EH (cell line): ENCODE data around the gene MOV10.

Experiments
- DNase-seq: peaks from one replicate; pipeline ENCODE4 v3.0.0-alpha.2; 2015; ENCODE audit warnings: low read depth

Gene MOV10

DNA sequence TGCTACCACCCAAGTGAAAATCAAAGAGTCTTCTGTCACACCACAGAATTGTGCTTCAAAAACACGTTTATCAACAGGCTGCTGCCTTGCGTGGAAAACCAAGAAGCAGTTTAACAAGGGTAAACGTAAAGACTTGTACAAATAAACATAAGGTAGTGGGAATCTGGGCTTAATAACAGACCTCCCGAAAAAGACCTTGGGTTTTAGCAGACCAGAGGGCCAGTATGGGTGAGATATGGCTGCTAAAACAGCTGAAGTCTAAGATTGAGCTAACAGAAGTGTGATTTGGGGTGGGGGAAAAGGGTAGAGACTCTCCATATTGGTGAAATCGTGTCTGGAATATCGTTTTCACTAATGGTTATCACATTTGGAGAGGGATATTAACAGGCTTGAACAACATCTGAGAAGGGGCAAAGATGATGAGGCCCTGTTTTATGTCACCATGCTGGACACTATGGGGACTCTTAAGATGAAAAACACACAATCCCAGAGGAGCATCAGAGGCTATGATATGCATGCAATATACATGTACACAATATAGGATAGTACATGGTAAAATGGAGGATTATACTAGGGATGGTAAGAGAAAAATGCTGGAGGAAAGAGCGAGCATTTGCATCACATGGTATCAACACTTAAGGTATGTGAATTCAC is 1.4 kb downstream of the MOV10 start:
- peak; percentile 42 for DNase-seq

DNA sequence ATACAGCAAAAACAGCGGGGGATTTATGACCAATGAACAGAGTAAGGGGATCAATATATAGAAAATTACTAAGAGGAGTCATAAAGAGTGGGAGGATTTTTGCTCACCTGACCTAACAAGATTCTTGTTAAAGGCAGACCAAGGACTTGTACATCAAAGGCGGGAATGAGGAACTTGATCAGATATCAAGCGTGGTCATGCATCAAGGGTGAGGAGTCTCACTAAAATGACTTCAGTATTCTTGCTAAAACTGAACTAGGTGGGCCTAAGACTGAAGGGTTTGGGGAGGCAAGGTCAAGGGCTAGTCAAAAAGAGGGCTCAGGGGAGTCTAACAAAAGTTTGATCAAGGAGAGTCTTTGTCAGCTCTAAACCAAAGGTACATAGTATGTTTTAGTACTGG is 2.1 kb downstream of the MOV10 start:
- no peak for DNase-seq

DNA sequence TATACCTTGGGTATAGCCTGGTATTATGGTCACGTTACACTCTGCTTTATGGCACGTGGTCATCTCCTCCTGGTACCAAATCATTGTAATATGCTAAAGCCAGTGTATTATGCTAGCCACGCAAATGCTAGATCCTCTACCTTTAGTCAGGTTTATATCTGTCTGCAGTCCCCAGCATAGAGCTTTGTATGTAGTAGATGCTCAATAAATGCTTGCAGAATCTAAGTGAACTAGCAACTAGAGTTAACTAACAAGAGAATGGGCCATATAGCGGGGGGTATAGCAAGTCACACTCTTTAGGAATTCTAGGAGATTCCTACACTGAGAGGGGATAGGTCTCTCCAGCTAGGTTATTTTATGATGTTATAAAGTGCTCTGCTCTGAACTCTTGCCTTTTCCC is 3.0 kb downstream of the MOV10 start:
- DNase-seq, result no peak

DNA sequence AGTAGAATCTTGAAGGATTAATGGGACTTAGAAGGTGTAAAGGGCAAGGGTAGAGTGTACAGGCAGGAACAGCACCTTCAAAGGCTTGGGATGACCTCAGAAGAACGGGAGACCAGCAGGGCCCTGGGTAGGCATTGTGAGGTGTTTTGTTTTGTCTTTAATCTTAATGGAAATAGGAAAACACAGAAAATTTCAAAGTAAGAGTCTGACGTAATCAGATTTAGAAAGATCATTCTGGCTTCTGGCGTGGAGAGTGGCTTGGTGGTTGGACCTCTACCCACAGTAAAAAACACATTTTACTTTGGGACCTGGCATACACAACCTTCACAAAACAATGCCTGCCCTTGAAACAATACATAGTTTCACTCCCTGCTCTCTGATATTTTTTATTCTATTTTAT is 4.1 kb downstream of the MOV10 start:
- DNase-seq, result no peak

DNA sequence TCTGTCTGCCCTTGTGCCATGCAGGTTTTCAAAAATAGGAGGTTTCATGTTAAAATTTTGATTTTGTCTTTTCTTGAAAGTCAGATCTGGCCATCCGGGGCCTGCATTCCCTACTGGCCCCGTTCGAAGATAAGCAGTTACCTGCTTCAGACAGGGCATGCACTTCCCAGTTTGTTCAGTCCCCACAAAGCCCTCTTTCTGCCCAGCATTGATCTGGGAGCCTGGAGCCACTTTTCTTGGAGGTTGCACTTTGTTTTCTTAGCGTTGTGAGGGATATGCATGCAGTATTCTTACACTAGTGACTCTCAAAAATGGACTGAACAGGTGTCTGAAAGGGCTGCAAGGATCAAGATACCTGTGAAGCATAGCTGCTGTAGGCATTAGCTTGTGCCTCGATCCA is 11.5 kb downstream of the MOV10 start:
- DNase-seq, result no peak

DNA sequence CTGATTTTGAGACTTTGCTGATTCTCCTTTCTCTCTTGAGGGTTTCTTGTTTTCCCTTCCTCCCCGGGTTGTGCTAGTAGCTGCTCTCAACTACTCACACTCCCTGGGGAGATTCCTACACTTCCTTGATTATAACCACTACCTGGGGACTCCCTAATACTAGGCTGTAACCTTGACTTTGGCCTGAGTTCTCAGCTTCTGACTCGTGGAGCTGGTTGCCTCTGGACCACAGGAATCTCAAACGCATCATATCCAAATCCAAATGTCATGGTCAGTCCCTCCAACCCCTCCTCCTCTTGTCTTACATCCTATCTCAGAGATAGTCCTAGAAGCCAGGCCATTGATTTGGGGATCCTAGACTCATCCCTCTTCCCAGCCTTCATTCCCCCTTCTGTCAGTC is 12.0 kb downstream of the MOV10 start:
- peak; percentile 43 for DNase-seq

DNA sequence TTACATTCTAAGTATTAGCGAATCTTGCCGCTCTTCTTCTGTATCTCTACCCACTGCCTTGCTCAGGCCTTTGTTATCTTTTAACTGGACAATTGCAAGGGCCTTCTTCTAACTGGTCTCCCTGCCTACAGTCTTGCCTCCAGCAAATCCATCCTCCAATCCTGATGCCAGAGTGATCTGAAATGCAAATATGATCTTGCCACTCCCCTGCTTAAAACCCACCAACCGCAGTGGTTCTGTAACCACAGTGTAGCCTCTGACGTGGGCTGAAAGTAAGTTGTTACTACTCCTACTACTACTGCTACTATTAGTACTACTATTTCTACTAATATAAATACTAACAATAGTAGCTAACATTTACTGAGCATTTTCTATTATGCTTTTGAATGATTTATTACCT is 12.4 kb downstream of the MOV10 start:
- DNase-seq, result no peak

DNA sequence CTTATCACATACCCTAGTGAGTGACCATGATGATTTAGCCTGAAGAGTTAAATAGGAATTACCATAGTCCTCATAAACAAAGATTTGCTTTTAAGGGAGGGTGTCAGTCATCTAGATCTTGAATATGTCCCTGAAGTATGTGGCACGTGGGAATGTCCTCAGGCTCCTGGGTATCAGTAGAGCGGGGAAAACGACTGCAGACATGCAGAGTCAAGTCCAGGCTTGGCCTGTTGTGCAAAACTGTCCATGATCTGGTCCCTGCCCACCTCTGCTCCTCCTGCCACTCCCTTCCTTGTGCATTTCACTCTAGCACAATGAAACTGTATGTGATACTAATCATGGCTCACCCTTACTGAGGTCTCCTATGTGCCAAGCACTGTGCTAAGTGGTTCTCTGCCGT is 12.9 kb downstream of the MOV10 start:
- no peak for DNase-seq

DNA sequence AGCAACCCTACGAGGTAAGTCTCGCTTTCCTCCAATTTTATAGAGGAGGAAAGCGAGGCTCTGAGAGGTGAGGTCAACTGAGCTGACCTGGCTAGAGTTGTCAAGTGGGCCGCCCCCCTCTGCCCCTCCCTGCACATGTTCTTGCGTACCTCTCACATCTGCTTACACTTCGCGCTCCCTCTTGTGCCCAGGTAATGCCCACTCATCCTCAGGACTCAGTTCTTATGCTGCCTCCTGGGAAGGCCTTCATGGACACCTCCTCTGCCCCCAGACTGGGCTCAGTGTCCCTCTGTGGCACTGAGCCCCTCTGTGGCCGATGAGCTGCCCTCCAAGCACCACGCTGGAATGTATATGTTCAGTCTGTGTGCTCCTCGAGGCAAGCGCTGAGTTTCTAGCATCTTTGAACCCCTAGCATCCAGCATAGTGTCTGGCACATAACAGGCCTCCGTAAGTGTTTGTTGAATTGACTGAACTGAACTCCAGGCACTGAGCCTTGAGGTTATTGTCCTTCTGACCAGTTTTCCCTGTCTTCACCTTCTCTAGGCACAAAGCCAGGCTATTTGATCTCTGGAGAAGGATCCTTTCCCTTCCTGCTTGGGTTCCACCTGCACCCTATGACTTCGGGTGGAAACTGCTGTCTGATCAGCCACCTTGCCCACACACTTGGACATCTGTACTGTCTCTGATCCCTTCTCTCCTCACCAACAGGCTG is 13.5 kb downstream of the MOV10 start:
- DNase-seq, result no peak

DNA sequence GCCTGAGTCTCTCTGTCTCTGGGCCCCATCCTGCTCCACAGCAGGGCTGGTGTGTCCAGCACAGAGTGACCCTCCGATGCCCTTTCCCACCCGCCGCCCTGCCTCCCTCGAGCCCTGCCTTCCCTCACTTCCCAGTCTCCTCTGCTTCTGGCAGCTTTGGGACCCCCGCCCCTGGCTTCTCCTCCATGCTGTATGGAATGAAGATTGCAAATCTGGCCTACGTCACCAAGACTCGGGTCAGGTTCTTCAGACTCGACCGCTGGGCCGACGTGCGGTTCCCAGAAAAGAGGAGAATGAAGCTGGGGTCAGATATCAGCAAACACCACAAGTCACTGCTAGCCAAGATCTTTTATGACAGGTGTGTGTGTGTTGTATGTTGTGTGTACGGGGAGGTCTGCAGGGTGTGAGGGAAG is 14.3 kb downstream of the MOV10 start:
- DNase-seq, result no peak

DNA sequence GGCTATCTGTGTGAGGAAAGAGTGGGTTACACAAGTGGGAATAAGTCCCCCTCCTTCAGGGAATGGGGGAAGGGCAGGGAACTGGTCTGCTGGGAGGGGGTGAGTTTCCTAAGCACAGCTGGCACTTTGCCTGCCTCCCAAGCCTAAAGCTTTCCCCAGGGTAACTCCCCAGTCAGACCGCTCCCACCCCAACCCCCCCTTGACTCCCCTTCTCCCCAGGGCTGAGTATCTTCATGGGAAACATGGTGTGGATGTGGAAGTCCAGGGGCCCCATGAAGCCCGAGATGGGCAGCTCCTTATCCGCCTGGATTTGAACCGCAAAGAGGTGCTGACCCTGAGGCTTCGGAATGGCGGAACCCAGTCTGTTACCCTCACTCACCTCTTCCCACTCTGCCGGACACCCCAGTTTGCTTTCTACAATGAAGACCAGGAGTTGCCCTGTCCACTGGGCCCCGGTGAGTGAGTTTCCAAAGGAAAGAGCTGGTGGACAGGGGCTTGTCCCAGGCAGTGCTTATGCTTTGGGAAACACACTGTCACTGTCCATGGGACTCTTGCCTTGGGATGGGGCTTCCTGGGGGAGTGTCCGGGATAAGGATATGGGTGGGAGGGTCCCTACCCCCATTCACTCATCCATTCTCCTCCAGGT is 14.9 kb downstream of the MOV10 start:
- no peak for DNase-seq

DNA sequence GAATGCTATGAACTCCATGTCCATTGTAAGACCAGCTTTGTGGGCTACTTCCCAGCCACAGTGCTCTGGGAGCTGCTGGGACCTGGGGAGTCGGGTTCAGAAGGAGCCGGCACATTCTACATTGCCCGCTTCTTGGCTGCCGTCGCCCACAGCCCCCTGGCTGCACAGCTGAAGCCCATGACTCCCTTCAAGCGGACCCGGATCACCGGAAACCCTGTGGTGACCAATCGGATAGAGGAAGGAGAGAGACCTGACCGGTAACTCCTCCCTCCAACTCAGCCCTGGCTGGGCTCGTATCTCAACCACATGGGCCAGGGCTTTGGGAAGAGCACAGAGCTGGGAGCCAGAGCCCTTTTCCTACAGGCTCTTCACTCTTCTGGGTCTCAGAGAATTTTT is 15.4 kb downstream of the MOV10 start:
- no peak for DNase-seq

DNA sequence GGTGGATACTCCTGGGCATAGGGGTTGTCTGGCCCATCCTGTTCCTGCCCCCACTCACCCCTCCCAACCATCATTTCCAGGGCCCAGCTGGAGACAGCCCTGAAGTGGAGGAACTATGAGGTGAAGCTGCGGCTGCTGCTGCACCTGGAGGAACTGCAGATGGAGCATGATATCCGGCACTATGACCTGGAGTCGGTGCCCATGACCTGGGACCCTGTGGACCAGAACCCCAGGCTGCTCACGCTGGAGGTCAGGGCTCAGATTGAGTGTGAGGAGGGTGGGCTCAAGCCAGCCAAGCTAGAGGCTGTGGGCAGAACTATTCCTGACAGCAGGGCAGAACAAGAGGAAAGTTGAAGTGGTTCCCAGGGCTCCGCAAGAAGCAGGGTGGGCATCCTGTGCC is 18.2 kb downstream of the MOV10 start:
- no peak for DNase-seq

DNA sequence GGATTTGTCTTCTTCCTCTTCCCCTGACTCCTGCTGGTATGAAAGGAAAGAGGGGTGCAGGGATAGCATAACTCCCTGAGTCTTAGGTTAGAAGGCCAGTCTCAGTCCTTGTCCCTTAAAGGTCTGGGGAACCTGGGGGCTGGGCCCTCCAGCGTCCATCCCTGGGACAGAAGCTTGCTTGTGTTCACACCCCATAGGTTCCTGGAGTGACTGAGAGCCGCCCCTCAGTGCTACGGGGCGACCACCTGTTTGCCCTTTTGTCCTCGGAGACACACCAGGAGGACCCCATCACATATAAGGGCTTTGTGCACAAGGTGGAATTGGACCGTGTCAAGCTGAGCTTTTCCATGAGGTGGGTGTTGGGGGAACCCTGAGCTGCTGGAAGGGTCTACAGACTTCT is 19.4 kb downstream of the MOV10 start:
- no peak for DNase-seq

DNA sequence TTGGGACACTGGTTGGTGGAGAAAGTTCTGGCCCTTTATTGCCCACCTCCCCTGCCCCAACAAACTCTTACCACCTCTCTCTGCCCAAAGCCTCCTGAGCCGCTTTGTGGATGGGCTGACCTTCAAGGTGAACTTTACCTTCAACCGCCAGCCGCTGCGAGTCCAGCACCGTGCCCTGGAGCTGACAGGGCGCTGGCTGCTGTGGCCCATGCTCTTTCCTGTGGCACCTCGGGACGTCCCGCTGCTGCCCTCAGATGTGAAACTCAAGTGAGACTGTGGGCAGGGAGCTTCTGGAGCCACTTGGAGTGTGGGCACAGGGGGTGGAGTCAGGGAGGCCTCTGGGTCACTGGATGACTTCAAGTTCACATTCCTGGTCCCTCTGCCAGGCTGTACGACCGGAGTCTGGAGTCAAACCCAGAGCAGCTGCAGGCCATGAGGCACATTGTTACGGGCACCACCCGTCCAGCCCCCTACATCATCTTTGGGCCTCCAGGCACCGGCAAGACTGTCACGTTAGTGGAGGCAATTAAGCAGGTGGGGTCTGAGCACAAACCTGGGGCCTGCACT is 20.0 kb downstream of the MOV10 start:
- DNase-seq, result no peak

DNA sequence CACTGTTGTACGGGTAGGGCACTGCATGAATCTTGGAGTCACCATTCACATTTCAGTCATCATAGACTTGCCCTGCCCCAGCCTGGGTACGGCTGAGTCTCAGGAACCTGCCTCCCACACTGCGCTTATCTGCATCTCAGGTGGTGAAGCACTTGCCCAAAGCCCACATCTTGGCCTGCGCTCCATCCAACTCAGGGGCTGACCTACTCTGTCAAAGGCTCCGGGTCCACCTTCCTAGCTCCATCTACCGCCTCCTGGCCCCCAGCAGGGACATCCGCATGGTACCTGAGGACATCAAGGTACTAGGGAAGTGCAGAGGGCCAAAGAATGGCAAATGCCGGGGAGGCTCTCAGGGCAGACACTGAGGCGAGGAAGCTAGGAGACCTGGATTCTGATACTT is 20.8 kb downstream of the MOV10 start:
- DNase-seq, result no peak

DNA sequence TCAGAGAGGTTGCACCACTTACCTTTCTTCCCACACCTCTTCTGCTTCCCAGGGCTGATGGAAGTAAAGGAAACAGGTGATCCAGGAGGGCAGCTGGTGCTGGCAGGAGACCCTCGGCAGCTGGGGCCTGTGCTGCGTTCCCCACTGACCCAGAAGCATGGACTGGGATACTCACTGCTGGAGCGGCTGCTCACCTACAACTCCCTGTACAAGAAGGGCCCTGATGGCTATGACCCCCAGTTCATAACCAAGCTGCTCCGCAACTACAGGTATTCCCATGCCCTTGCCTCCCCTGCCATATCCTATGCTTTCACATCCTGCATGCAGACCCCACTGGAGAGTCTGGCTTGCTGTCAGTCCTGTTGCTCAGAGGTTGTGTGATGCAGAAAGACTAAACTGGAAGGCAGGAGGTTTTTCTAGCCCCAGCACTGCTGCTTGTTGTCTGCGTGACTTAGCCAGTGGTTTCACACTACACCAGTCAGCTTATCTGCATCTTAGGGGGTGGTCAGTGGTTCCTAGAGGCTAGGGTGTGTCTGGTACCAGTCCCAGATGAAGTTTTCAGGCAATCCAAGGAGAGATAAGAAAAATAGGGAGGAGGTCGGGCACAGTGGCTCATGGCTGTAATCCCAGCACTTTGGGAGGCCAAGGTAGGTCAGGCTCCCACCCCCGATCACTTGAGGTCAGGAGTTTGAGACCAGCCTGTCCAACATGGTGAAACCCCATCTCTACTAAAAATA is 22.3 kb downstream of the MOV10 start:
- no peak for DNase-seq

DNA sequence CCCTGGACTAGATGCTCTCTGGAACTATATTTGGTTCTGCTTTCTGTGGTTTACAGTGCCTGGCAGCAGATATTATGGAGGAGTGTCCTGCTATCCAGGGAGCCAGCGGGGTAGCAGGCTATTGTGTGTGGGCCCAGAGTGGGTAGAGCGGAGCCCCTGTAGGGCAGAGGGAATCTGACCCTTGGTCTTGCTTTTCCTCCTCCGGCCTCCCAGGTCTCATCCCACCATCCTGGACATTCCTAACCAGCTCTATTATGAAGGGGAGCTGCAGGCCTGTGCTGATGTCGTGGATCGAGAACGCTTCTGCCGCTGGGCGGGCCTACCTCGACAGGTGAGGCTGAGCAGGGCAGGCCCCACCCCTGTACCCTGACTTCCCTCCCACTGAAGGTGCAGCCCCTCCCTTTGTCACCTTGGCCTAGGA is 23.3 kb downstream of the MOV10 start:
- DNase-seq, result no peak

DNA sequence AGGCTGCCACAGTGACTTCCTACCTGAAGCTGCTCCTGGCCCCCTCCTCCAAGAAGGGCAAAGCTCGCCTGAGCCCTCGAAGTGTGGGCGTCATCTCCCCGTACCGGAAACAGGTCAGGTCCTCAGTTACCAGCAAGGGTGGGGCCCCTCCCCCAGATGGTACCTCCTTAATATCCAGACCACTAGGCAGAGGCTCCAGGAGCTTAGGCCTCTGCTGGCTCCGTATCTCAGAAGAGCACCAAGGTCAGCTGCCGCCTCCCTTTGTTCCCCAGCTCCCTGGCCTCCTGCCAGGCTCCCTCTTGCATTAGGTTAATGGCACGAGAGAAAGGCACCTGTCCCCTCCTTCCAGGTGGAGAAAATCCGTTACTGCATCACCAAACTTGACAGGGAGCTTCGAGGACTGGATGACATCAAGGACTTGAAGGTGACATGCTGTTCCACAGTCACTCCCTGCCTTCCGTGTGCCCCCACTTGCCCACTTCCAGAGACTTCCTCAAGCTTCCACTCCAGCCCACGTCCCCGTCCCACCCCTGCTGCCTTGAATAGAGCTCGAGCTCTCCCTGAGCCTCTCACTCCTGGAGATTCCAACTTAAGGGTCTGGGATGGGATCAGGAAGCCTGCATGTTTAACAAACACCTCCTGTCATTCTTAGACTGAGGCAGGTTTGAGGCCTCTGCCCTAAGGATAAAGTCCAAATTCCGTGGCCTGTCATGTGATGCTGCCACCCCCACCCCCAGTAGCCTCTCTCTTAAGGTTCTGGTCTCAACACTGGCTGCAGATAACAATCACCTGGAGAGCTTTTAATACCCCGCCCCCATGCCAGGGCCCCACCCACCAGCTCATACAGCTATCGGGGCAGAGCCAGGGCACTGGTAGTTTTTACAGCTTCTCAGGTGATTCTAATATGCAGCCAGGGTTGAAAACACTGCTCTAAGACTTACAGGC is 24.2 kb downstream of the MOV10 start:
- no peak for DNase-seq

DNA sequence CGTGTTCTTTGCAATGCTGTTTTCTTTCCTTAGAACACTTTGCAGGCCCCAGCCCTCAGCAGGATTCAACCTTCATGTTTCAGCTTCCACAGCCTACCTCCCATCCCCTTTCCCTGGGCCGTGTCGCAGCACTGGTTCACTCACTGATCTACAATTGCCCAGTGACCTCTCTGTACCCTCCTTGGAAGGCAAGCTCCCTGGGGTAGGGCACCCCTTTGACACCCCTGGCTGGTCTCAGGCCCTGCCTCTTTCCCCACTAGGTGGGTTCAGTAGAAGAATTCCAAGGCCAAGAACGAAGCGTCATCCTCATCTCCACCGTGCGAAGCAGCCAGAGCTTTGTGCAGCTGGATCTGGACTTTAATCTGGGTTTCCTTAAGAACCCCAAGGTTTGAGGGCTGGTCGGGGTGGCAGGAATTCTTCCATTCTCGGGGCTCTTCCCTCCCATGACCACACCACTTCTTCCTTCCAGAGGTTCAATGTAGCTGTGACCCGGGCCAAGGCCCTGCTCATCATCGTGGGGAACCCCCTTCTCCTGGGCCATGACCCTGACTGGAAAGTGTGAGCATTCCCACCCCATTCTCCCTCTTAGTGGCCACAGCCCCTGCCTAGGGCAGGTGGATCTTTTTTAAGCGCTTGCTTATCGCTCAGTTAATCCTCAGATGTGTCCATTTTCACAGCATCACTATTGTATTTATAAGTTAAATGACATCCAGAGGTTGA is 25.1 kb downstream of the MOV10 start:
- no peak for DNase-seq
